Activated T-cell treated with anti-CD3 and anti-CD28 coated beads, Interleukin-2, amount 50 U/mL, for 48 hours (primary cell): ENCODE data around the gene LIPT2.

ENCODE experiments used
- DNase-seq, 2 experiments: peaks; one replicate each; pipeline ENCODE4 v3.0.0-alpha.2; 2020

Gene LIPT2

GRCh38 chr11:74494916-74495315 is 1.4 kb upstream of the LIPT2 start:
- no peak for DNase-seq

DNA sequence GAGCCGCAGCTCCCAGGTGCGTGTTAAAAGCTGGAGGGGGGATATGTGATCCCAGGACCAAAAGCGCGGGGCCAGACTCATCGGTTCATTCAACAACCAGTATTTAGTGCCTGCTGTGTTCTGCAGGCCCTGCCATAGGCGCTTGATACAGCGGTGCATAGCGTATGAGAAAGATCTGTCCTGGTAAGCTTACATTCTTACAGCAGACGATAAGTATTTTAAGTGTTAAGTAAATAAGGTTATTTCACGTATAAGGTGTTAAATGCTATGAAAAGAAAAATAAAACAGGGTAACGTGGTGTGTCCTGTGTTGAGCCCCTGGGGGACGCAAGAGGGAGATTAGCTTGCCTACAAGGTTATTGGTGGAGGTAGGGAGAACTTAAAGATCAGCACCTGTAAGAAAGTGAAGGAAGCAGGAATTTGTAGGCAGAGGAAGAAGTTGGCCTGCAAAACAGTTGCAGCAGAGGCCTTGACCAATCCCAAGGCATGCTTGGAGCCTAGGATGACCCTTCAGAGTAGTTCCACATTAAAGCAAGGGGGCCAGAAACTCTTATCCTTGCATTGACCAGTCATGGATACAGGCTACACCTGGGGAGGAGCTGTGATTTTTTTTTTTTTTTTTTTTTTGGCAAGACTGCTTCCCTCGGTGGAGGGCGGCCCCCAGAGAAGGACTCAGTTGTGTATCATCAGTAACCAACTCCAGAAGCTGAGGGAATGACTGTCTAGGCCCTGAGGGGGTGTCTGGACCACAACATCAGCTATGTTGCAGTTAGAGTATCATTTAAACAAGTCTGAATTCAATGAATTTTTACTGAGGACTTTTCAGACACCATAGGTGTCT is 487 bp upstream of the LIPT2 start:
- DNase-seq: no peak

DNA sequence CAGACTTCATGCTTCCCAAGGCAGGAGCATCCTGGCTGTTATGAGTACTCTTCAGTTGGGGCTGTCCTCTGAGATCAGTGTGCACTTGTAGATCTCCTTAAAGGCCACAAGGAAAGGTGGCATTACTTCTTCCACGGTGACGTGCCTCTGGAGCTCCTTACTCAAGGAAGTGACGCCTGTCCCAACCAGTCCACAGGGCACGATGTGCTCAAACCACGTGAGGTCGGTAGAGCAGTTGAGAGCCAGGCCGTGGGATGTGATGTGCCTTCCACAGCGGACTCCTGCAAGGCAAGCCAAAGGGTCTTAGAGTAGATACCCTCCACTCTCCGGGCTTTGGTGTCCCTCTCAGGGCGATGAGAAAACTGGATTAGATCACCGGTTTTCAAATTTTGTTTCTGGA is 1.4 kb downstream of the LIPT2 start:
- no peak for DNase-seq

DNA sequence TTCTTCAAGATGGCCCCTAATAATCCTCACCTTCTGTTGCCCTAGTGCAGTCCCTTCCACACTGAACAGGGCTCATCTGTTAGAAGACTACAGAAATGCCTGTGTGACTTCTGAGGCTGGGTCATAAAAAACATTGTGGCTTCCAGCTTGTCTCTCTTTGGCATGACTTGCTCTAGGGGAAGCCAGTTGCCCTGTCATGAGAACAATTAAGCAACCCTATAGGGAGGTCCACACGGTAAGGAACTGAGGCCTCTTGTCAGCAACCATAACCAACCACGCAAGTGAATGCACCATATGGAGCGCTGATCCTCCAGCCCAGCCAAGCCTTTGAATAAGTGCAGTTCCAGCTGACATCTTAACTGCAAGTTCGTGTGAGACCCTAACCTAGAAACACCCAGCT is 2.6 kb downstream of the LIPT2 start:
- no peak for DNase-seq

DNA sequence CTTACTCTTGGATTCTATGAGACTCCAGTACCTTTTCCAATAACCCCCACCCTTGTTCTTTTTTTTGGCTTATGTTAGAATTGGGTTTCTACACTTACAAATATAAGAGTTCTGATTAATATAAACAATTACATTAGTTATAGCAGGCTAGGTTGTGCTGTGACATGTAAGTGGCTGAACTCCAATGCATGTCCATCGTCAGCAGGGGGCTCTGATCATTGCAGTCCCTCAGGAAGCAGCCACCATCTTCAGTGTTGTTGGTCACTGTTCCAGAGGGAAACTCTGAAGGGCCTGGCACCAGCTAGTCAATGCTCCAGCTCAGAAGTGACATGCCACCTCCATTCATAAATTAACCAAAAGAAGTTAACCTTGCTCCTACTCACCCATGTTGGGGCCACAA is 5.6 kb downstream of the LIPT2 start:
- no peak for DNase-seq

DNA sequence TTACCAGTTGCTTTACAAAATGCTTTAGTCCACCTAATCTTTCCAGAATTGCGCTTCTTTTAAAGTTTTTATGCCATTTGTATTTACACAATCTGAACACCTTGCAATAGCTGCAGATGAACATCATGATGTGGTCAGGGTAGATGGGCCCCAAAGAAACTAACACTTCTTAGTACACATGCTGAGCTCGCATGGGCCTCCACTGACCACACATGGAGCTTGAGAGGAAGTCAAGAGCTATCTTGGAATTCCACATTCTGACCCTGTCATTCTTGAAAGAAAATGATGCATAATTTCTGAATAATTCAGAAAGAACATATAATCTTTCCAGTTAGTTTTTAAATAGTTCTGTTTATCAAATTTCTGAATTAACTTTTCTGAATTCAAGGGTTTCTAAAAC is 7.7 kb downstream of the LIPT2 start:
- DNase-seq: no peak

DNA sequence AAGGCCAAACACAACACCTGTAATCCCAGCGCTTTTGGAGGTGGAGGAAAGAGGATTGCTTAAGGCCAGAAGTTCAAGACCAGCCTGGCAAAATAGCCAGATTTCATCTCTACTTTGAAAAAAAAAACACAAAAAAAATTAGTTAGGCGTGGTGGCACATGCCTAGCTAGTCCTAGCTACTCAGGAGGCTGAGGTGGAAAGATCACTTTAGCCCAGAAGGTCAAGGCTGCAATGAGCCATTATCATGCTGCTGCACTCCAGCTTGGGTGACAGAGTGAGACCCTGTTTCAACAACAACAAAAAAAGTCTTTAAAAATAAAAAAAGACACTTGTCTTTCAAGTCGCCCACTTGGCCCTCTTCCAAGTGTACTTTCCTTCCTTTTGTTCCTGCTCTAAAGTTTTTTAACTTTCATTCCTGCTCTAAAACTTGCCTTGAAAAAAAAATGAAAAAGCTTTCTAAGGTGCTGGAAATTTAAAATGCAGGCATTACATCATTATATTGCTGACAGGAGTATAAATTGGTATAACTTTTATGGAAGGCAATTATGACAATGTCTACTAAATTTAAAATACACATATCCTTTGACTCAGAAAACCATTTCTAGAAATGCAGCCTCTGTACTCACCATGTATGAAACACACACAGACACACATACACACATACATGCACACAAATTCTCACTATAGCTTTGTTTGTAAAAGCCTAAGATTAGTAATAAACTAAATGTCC is 12.7 kb downstream of the LIPT2 start:
- DNase-seq: no peak

GRCh38 chr11:74479732-74480123 is 13.8 kb downstream of the LIPT2 start:
- no peak for DNase-seq

DNA sequence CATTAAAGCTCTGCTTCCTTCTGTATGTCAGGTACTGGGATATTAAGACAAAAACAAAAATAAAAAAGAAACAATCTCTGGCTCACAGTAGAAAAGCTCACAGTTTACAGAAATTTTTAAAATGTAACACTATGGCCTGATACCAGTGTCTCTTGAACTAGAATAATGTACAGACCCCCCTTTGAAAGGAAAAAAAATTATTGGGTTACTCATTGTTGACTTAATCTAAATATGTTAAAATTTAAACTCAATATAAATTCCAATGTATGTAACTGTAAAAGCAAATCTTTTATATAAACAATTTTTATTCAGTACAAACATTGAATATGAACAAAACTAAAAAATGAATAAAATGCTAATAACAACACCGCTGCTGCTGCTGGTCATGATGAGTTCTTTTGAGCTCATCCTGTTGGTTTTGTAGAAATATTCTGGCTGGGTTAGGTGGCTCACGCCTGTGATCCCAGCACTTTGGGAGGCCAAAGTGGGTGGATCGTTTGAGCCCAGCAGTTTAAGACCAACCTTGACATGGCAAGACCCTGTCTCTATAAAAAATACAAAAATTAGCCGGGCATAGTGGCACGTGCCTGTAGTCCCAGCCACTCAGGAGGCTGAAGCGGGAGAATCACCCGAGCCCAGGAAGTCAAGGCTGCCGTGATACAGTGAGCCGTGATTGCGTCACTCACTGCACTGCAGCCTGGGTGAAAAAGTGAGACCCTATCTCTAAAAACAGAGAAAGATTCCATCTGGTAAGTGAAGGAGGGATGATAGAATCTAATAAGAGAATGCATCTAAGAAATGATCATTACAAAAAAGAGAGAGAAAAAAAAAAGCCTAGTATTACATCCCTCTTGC is 14.4 kb downstream of the LIPT2 start:
- DNase-seq: no peak

DNA sequence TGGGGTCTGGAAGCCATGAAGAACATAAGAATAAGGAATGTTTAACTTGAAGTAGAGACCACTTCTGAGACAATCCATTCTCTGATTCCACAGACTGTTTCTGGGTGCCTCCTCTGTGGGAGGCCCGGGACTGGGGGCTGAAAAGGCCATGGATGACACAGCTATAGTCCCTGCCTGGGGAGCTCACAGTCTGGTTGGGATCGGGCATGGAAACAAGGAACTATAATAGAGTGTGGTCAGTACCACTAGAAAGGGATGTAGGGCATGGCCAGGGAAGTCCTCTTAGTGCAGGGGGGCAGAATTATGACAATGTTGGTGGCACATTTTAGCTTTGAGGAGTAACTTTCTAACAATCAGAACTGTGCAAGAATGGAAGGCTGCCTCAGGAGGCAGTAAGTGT is 17.0 kb downstream of the LIPT2 start:
- DNase-seq: no peak

DNA sequence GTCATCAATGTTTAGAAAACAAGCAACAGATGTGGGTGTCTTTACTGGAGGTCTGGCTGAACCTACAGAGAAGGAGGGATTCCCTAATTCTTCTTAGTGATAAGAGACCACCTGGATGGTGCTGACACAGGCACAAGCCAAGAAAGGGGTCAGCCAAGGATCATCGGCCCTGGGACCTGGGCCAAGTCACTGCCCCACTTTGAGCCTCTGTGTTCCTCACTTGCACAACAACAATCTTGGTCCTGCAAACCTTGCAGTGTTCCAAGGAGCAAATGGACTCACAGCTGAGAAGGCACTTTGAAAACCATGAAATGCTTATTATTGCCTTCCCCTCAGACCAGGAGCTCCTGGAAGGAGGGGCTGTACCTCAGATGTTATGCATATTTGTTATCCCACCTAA is 19.2 kb downstream of the LIPT2 start:
- no peak for DNase-seq

DNA sequence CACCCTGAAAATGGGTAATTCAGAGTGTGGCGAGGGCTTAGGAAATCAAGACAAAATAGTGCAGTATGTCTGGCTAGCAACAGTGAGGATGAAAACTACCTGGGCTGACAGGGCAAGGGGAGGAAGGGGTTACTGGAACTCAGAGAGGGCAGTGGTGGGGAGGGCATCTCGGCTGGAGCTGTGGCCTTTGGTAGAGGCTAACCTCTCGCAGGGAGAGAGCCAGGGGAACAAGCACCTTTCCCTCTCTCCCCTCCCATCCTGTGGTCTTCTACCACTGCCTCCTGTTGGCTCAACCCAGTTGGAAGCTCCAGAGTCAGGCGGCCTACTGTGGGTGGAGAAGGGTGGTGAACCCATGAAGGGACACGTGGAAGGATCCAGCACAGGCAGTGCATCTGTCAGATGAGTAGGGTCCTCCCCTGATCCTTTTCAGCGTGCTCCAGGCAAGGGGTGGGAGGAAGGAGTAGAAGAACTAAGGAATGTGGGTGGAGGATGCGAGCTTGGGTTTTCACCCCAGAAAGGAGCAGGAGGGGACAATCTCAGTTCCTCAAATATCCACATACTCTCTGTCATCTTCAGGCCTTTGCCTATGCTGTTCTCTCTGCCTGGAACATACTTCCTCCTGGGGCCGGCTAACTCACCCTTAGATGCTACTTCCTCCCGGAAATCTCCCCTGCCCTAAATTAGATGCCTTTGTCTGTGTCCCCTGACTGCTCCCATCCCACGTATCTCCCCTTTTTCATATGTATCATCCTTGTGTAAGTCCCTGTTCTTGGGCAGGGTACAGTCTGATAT is 19.9 kb downstream of the LIPT2 start:
- no peak for DNase-seq

GRCh38 chr11:74471668-74472429 is 21.7 kb downstream of the LIPT2 start:
- no peak for DNase-seq

GRCh38 chr11:74471037-74471436 is 22.5 kb downstream of the LIPT2 start:
- no peak for DNase-seq

- DNase-seq: no peak
Observed at GRCh38 chr11:74470526-74470925, 23.0 kb downstream of the LIPT2 start.

DNA sequence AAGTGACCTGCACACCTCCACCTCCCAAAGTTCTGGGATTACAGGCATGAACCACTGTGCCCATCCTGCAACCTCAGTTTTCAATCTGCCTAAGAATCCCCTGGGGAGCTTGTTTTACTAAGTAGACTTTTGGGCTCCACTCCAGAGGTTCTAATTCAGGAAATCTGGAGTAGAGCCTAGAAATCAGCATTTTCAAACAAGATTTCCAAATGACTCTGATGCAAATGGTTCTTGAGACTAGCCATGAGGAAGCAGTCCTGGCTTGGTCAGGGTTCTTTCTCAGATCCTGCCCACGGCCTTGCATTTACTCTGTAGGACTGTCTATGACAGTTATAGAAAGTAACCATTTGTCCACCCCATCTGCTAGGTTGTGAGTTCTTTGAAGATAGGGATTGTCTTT is 24.6 kb downstream of the LIPT2 start:
- no peak for DNase-seq

DNA sequence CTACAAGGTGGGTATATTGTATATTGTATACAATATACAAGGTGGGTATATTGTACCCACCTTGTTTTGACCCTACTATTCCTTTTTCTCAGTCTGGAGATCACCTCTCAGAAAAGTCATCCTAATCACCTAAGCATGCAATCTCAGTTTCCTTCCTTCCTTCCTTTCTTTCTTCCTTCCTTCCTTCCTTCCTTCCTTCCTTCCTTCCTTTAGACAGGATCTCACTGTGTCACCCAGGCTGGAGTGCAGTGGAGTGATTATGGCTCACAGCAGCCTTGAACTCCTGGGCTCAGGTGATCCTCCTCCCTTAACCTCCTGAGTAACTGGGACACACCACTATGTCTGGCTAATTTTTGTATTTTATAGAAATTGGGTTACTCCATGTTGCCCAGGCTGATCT is 25.0 kb downstream of the LIPT2 start:
- DNase-seq: no peak

DNA sequence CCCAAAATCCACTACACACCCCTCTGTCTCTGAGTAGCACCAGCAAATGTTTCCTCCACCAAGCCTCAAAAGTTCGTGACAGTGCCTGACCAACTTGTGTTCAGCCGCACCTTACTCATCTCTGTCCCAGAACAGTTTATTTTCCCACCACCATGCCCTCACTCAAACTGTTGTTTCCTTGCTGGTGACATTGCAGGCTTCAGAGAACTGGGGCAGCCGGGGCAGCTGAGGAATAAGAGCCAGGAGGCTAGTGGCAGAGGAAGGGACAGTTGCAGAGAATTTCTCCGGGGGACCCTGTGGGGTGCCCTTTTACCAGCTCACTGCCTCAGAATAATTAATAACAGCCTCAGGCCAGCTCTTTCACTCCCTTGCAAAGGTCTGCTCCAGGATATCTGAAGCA is 25.5 kb downstream of the LIPT2 start:
- DNase-seq: no peak

DNA sequence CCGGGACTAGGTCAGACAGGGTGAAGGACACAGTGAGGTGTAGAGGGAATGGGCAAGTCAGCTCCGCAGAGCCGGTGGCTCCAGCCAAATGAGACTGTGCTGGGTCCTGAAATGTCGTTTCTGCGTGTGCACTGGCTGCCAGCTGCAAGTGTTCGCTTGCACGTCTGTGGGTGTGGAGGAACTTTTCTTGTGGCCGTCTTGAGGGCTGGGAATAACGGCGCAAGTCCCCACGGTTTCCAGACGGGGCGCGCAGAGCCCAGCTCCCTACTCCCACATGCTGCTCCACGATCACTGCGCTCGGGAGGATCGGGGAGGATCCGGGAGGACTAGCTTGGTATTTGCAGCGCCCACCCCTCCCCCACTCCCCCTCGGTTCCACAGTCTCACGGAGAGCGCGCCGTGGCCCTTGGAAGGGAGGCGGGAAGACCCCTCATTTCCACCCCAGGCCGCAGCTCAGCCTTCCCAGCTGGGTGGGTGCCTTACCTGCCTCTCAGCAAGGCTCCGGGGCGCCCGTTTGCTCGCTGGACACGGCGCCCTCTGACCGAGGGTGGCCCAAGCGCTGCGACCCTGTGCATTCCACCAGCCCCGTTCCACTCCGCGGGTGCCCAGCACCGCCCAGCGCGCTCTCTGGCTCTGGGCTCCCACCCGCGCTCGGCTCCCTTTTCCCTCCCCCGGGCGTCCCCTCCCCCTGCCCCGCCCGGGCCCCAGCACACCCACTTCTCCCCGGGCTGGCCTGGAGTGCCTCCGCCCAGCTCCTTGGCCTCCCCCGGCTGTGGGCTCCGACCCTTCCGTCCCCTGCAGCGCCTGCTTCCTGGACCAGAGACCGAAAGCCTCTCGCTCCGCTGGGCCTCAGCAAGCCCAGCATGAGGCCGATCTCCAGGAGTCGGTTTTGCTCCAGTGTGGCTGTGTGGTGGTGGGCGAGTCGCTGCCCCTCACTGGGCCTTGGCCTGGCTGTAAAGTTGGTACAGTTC is 26.3 kb downstream of the LIPT2 start, which contains the start of gene KCNE3:
TSS of gene KCNE3 (minus strand) at position 634 of the 970 bp plus-strand sequence. CDS start 9,986 bp downstream, outside the sequence.
- DNase-seq: no peak

- no peak for DNase-seq
Observed at GRCh38 chr11:74465291-74465708, 28.2 kb downstream of the LIPT2 start.
